Left lung (tissue), 10 donors: ENCODE data around the gene ASTN2. TPM values are rescaled to one million over a fixed set of nuclear protein-coding genes. Genes with fewer than 3 reads are reported as not detected.

Experiments
- ATAC-seq: fragments of 200-7000 bp; cut with Tn5 transposase; one replicate; pipeline ENCODE4 v1.9.1; 2020; ENCODE audit warnings: moderate library complexity
- DNase-seq, 4 donors: peaks; one replicate each; pipeline ENCODE4 v3.0.0-alpha.2; 2013 to 2020
- H3K27ac ChIP-seq, 2 donors: fragments of 200-600 bp; sonication (generic) in 1 of 2; one replicate each; pipeline versions ENCODE4 v1.5.0 to v1.8.0; 2020 to 2021
- H3K27me3 ChIP-seq, 2 donors: fragments of 200-600 bp; sonication (generic) in 1 of 2; one replicate each; pipeline versions ENCODE4 v1.5.0 to v1.8.0; 2020 to 2021
- H3K36me3 ChIP-seq, 2 donors: fragments of 200-600 bp; sonication (generic) in 1 of 2; one replicate each; pipeline versions ENCODE4 v1.5.0 to v1.8.0; 2020 to 2021
- H3K4me1 ChIP-seq, 2 donors: fragments of 200-600 bp; one replicate each; pipeline ENCODE4 v1.8.0; 2021
- H3K4me3 ChIP-seq, 2 donors: fragments of 200-600 bp; sonication (generic) in 1 of 2; one replicate each; pipeline versions ENCODE4 v1.5.0 to v1.8.0; 2020 to 2021; ENCODE audit warnings: mild to moderate bottlenecking in 1 of 2
- H3K9me3 ChIP-seq, 2 donors: fragments of 200-600 bp; sonication (generic) in 1 of 2; one replicate each; pipeline versions ENCODE4 v1.5.0 to v1.8.0; 2020 to 2021
- CTCF ChIP-seq, 2 donors: fragments of 200-600 bp; sonication (generic) in 1 of 2; IDR thresholded peaks; one replicate each; pipeline versions ENCODE4 v1.5.0 to v1.8.0; 2021; ENCODE audit warnings: antibody characterized with exemption in 2 of 2
- intact Hi-C, 2 donors: fragments of 100-400 bp; cut with DNase I; formaldehyde crosslinking; loops; one replicate each; pipeline versions ENCODE4 v1.11.2 to v1.14.2; 2022
- polyA plus RNA-seq, 6 donors: library from polyadenylated mRNA; unstranded; fragments of 120-200 nt; gene quantifications; one replicate each; pipeline ENCODE4 v1.2.1, GENCODE V29; 2013; ENCODE audit not compliant: insufficient read length in 6 of 6
- total RNA-seq, 2 donors: library from RNA; stranded (reverse); fragmentation: NEBNext Ultra II Directional; extraction: Animal tissue kit (Norgen Biotek cat#: 25700); gene quantifications; one replicate each; pipeline ENCODE4 v1.2.1, GENCODE V29; 2021
- donor health status: DM: no; HTN: yes; CAD: no.
- donor health status: DM: no; HTN: no; CAD: no.

ASTN2 gene
- total and polyA plus RNA-seq, 8 donors = 3.1 to 5.5 (median 4.5) TPM

GRCh38 chr9:116616304-116616914 is 798.4 kb downstream of the ASTN2 start:
- no peak for TF ChIP-seq CTCF (IDR thresholded peaks at IDR 0.05)
- no peak for DNase-seq
- Histone ChIP-seq H3K36me3 (no peaks in the 10 kb centered on the region), H3K4me1 (no peaks in the 10 kb centered on the region), H3K27me3 (no peaks in the 10 kb centered on the region), H3K9me3 (peaks cover 0 to 2% of the 10 kb centered on the region in 2 donors), H3K4me3 (no peak overlapping the region), H3K27ac (no peak overlapping the region)
- intact Hi-C loops = no loop called here
- ATAC-seq = peak; percentile 45

- Histone ChIP-seq H3K27me3 (no peaks in the 10 kb centered on the region), H3K27ac (no peak overlapping the region), H3K4me3 (no peak overlapping the region), H3K4me1 (no peaks in the 10 kb centered on the region), H3K9me3 (no peaks in the 10 kb centered on the region), H3K36me3 (no peaks in the 10 kb centered on the region)
- no peak for TF ChIP-seq CTCF (IDR thresholded peaks at IDR 0.05)
- intact Hi-C loops = no loop called here
- DNase-seq (no peak), ATAC-seq (no peak)
Observed at GRCh38 chr9:116608064-116608463, 806.8 kb downstream of the ASTN2 start.

DNA sequence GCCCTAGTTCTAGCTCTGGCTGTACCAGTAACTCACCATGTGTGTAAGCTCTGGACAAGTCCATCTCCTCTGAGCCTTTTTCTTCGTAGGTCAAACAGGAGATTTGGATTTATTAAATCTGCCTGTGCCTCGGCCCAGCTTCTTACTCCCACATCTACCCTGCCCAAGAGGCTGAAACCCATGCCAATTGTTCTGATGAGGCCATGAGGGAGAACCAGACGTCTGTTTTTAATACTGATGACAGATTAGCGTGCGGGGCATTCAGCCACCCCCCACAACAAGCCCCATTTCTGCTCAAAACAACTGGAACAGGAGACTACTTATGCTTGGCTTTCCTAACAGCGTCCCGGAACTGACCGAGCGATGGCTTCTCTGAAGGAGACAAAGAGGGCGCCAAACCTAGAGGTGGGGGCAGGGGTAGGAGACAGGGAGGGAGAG is 808.9 kb downstream of the ASTN2 start:
- intact Hi-C loops = no loop called here
- H3K27ac ChIP-seq = no peak overlapping the region
- no peak for TF ChIP-seq CTCF (IDR thresholded peaks at IDR 0.05)
- no peaks in the 10 kb centered on the region for H3K36me3 ChIP-seq
- H3K4me3 ChIP-seq = no peak overlapping the region
- no peaks in the 10 kb centered on the region for H3K9me3 ChIP-seq
- H3K27me3 ChIP-seq = no peaks in the 10 kb centered on the region
- no peak for DNase-seq
- H3K4me1 ChIP-seq = no peaks in the 10 kb centered on the region
- ATAC-seq = no peak

DNA sequence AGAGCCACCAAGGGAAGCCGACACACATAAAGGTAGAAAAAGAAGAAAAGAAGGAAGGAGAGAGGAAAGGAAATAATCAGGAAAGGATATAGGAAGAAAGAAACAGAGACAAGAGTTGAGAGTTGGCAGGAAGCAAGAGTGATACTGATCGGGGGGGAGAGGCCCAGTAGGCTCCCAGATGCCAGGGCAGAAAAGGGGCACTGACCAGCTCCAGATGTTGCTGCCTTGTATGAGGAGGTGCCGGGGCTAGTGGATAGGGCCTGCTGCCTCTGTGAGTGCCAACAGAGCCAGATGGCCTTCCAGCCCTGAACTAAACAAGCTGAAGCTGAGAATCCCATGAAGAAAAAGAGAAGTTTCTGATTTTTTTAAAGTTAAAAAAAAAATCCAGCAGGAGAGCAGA is 809.8 kb downstream of the ASTN2 start:
- Histone ChIP-seq H3K9me3 (no peaks in the 10 kb centered on the region), H3K27ac (no peak overlapping the region), H3K36me3 (no peaks in the 10 kb centered on the region), H3K4me3 (no peak overlapping the region), H3K27me3 (no peaks in the 10 kb centered on the region), H3K4me1 (no peaks in the 10 kb centered on the region)
- no peak for TF ChIP-seq CTCF (IDR thresholded peaks at IDR 0.05)
- ATAC-seq (no peak), DNase-seq (no peak)
- intact Hi-C loops = no loop called here

DNA sequence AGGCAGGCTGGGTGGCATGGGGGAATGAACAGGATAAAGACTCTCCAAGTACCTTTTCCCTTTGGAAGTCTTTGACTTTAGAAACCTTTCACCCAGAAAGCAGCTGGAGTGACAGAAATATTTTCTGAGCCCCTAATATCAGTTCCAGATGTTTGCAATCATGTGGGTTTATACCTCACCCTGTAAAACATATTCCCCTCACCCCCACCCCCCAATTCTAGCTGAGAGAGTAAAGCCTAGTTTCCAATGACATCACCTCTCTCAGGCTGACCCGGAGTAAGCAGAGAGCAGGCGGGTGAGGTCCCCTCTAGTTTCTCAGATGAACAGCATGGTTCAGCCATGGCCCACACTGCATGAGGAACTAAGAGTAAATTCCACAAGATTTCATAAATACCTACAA is 810.6 kb downstream of the ASTN2 start:
- no peak for TF ChIP-seq CTCF (IDR thresholded peaks at IDR 0.05)
- Histone ChIP-seq H3K4me1 (no peaks in the 10 kb centered on the region), H3K4me3 (no peak overlapping the region), H3K27me3 (no peaks in the 10 kb centered on the region), H3K36me3 (no peaks in the 10 kb centered on the region), H3K27ac (no peak overlapping the region), H3K9me3 (no peaks in the 10 kb centered on the region)
- ATAC-seq (no peak), DNase-seq (no peak)
- intact Hi-C loops = no loop called here
